Central memory CD8-positive, alpha-beta T cell (primary cell): ENCODE measurements around the gene NEB.
"Not testable (repeated sequence)": the region's sequence is repeated elsewhere in the genome, so short reads cannot be mapped to it uniquely, and the experiment has no call there.

Experiments
- ATAC-seq: fragments of 150-1000 bp; cut with Tn5 transposase; replicated peaks from 2 replicates; pipeline ENCODE4 v1.10.0; 2022; ENCODE audit warnings: mild to moderate bottlenecking, moderate FRiP score, moderate number of reproducible peaks; ENCODE audit not compliant: poor library complexity, severe bottlenecking; ENCODE audit errors: extremely low read depth
- DNase-seq, 2 donors: peaks; one replicate each; pipeline ENCODE4 v3.0.0; 2021; ENCODE audit warnings: low spot score in 2 of 2
- H3K27ac Mint-ChIP-seq: one replicate; pipeline ENCODE4 v1.8.0; 2022; ENCODE audit warnings: low read depth, mild to moderate bottlenecking, moderate library complexity, mixed read lengths
- H3K27me3 Mint-ChIP-seq: one replicate; pipeline ENCODE4 v1.8.0; 2022; ENCODE audit warnings: mixed read lengths
- H3K36me3 Mint-ChIP-seq: one replicate; pipeline ENCODE4 v1.8.0; 2022; ENCODE audit warnings: mild to moderate bottlenecking, moderate library complexity, mixed read lengths; ENCODE audit not compliant: insufficient read depth
- H3K4me1 Mint-ChIP-seq: one replicate; pipeline ENCODE4 v1.8.0; 2022; ENCODE audit warnings: mixed read lengths
- H3K4me3 Mint-ChIP-seq: one replicate; pipeline ENCODE4 v1.8.0; 2022; ENCODE audit warnings: mild to moderate bottlenecking, moderate library complexity, mixed read lengths
- H3K9me3 Mint-ChIP-seq: one replicate; pipeline ENCODE4 v1.8.0; 2022; ENCODE audit warnings: mixed read lengths

NEB gene

DNA sequence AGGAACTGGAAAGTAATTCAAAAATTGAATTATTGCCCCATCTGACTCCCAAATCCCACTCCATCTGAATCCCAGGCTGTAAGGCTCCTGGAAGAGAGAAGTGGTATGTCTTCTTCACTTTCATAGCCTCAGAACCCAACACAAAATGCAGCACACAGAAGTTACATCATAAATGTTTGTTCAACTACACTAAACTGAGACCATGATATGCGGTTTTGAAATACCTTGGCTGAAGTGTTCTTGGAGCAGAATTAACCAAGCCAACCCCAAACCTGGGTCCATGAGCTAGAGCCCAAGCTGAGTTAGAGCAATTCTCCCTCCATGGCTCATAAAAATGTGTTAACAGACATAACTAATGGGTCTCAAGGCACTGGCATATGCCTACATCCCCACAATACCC lies 23.3 kb downstream of the NEB start:
- Mint-ChIP-seq H3K27me3 (peaks cover 7% of the 10 kb centered on the region), H3K27ac (no peak overlapping the region), H3K9me3 (no peaks in the 10 kb centered on the region), H3K4me1 (no peaks in the 10 kb centered on the region), H3K36me3 (no peaks in the 10 kb centered on the region), H3K4me3 (no peak overlapping the region)
- DNase-seq (no peak), ATAC-seq (no peak)

DNA sequence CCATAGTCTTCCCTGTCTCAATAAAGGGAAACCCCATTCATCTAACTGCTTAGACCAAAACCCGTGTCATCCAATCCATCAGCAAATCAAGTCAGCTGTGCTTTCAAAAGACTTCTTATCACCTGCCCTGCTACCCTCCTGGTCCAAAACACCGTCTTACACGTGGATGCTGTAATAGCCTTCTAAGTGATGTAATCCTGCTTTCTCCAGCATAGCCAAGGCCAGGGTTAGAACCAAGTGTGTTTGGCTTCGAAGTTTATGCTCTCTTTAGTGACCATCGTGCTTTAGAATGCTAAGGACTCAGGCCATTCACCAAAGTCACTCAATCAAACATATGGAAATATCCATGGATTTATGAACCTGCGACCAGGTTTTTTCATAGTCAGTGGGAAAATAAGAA lies 25.5 kb downstream of the NEB start:
- Mint-ChIP-seq H3K27ac (no peak overlapping the region), H3K4me3 (no peak overlapping the region), H3K27me3 (peaks cover 12% of the 10 kb centered on the region), H3K36me3 (no peaks in the 10 kb centered on the region), H3K9me3 (no peaks in the 10 kb centered on the region), H3K4me1 (no peaks in the 10 kb centered on the region)
- DNase-seq (no peak), ATAC-seq (no peak)

DNA sequence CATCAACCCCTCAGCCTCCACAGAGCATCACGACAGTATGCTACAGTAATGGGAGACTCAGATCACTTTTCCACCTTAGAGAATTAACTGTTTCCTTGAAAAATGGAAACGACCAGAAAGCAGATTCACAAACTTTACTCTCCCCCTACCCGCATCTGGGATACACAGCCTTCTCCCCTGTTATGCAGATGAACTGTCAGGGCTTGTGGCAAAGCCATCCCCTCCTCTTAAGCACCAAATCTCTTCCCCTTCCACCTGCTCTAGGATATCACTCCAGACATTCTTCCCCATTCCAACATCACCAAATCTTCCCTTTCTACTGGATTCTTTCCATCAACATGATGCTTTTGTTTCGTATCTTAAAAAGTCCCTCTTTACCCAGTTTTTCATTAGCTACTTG lies 26.4 kb downstream of the NEB start:
- DNase-seq (no peak), ATAC-seq (no peak)
- Mint-ChIP-seq H3K9me3 (no peaks in the 10 kb centered on the region), H3K27ac (no peak overlapping the region), H3K36me3 (no peaks in the 10 kb centered on the region), H3K4me1 (no peaks in the 10 kb centered on the region), H3K4me3 (no peak overlapping the region), H3K27me3 (peaks cover 12% of the 10 kb centered on the region)

GRCh38 chr2:151704480-151704961 lies 29.8 kb downstream of the NEB start:
- H3K9me3 Mint-ChIP-seq, H3K4me1 Mint-ChIP-seq, H3K27ac Mint-ChIP-seq, DNase-seq, ATAC-seq, H3K36me3 Mint-ChIP-seq, H3K4me3 Mint-ChIP-seq: not testable (repeated sequence)
- H3K27me3 Mint-ChIP-seq = peaks cover 12% of the 10 kb centered on the region

GRCh38 chr2:151698134-151698533 lies 36.1 kb downstream of the NEB start:
- ATAC-seq, H3K36me3 Mint-ChIP-seq, H3K27me3 Mint-ChIP-seq, H3K27ac Mint-ChIP-seq, DNase-seq, H3K4me1 Mint-ChIP-seq, H3K9me3 Mint-ChIP-seq, H3K4me3 Mint-ChIP-seq: not testable (repeated sequence)

- no peak for DNase-seq
- Mint-ChIP-seq H3K9me3 (no peaks in the 10 kb centered on the region), H3K36me3 (peaks cover 2% of the 10 kb centered on the region), H3K27ac (no peak overlapping the region), H3K4me3 (no peak overlapping the region), H3K4me1 (no peaks in the 10 kb centered on the region), H3K27me3 (no peaks in the 10 kb centered on the region)
- no peak for ATAC-seq
Observed at GRCh38 chr2:151695778-151696177, 38.5 kb downstream of the NEB start.

DNA sequence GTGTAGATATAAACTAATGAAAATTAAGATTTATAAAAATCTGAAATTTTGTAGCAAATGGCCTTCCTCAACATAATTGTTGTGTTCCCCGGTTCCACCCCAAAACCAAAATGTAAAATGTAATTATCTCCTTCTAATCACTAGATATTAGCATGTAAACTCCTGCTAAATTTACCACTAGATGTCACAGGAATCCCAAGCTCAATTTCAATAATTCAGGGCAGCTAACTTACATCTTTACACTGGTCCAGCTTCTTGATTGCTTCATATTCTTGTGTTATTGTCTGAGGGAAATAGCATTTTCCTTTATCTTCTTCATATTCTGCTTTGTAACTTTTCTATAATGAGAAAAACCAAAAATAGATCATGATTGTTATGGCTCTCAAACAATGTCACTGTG lies 42.6 kb downstream of the NEB start:
- no peaks in the 10 kb centered on the region for H3K9me3 Mint-ChIP-seq

DNA sequence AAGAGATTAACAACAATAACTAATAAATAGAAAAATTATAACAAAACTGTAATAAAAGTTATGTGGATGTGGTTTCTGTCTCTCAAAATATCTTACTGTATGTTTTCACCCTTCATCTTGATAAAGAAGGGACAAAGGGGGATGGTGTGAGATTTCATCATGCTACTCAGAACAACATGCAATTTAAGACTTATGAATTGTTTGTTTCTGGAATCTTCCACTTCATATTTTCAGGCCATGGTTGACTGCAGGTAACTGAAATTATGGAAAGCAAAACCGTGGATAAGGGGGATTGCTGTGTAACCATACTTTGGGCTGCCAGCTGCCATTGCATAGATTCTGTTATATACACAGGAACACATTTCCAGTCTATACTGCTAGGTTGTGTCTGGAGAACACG lies 45.6 kb downstream of the NEB start:
- Mint-ChIP-seq H3K9me3 (no peaks in the 10 kb centered on the region), H3K27ac (no peak overlapping the region), H3K4me1 (no peaks in the 10 kb centered on the region), H3K27me3 (no peaks in the 10 kb centered on the region), H3K4me3 (no peak overlapping the region), H3K36me3 (peaks cover 2% of the 10 kb centered on the region)
- ATAC-seq = no peak
- no peak for DNase-seq

More for the DNA sequence above, 42.6 kb downstream of the NEB start:
- no peak for DNase-seq
- no peaks in the 10 kb centered on the region for H3K27me3 Mint-ChIP-seq
- no peak overlapping the region for H3K4me3 Mint-ChIP-seq
- no peak overlapping the region for H3K27ac Mint-ChIP-seq
- H3K4me1 Mint-ChIP-seq = no peaks in the 10 kb centered on the region
- no peak for ATAC-seq
- peaks cover 2% of the 10 kb centered on the region for H3K36me3 Mint-ChIP-seq

DNA sequence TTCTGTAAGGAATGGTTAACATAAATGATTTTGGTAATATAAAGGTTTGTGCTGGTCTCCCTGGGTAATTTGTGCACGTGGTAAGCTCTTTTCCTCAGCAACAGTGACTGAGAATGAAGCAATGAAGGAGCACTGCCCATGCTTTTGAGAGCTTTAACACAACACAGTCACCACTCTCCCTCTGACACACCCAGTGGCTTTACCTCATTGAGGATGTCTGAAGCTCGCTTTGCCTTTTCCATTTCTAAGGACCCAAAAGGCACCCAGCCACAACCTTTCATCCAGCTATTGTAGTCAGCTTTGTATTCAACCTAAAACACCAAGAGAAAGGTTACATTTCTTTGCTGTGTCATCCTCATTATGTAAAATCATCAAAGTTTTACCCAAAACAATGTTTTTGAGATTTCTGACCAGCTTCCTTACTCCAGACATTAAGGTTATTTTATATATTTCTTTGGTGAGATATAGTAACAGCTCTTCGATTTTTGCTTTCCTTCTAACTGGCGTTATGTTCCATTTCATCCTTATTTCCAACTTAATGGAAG lies 51.7 kb downstream of the NEB start:
- no peaks in the 10 kb centered on the region for H3K27me3 Mint-ChIP-seq
- no peak overlapping the region for H3K4me3 Mint-ChIP-seq
- DNase-seq = no peak
- no peak for ATAC-seq
- H3K4me1 Mint-ChIP-seq = no peaks in the 10 kb centered on the region
- no peaks in the 10 kb centered on the region for H3K36me3 Mint-ChIP-seq
- no peak overlapping the region for H3K27ac Mint-ChIP-seq
- H3K9me3 Mint-ChIP-seq = no peaks in the 10 kb centered on the region

GRCh38 chr2:151681051-151681450 lies 53.2 kb downstream of the NEB start:
- no peaks in the 10 kb centered on the region for H3K4me1 Mint-ChIP-seq
- H3K36me3 Mint-ChIP-seq = no peaks in the 10 kb centered on the region
- no peaks in the 10 kb centered on the region for H3K9me3 Mint-ChIP-seq
- DNase-seq = no peak
- H3K27me3 Mint-ChIP-seq = no peaks in the 10 kb centered on the region
- no peak overlapping the region for H3K4me3 Mint-ChIP-seq
- H3K27ac Mint-ChIP-seq = no peak overlapping the region
- no peak for ATAC-seq

GRCh38 chr2:151679994-151680393 lies 54.3 kb downstream of the NEB start:
- H3K4me3 Mint-ChIP-seq = no peak overlapping the region
- no peaks in the 10 kb centered on the region for H3K36me3 Mint-ChIP-seq
- H3K9me3 Mint-ChIP-seq = no peaks in the 10 kb centered on the region
- H3K4me1 Mint-ChIP-seq = no peaks in the 10 kb centered on the region
- ATAC-seq = no peak
- H3K27me3 Mint-ChIP-seq = no peaks in the 10 kb centered on the region
- DNase-seq = no peak
- no peak overlapping the region for H3K27ac Mint-ChIP-seq

DNA sequence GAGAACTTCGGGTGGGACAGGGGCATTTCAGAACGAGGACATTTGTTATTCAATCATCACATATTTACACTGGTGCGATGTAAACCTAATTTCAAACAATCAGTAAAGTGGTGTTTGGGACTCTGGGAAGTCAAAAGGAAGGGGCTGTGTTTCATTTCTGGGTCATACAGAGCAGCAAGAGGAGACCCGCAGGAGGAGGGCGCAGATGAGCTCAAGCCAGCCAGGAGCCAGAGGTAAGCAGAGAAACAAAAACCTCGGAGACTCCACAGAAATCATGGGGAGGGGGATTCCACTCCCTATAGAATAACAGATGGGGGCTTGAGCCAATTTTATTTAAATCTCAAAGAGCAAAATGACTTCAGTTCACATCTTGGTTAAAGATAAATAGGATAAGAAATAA lies 55.4 kb downstream of the NEB start:
- Mint-ChIP-seq H3K27ac (no peak overlapping the region), H3K27me3 (no peaks in the 10 kb centered on the region), H3K36me3 (no peaks in the 10 kb centered on the region), H3K4me3 (no peak overlapping the region), H3K9me3 (no peaks in the 10 kb centered on the region), H3K4me1 (no peaks in the 10 kb centered on the region)
- ATAC-seq = no peak
- DNase-seq = no peak

DNA sequence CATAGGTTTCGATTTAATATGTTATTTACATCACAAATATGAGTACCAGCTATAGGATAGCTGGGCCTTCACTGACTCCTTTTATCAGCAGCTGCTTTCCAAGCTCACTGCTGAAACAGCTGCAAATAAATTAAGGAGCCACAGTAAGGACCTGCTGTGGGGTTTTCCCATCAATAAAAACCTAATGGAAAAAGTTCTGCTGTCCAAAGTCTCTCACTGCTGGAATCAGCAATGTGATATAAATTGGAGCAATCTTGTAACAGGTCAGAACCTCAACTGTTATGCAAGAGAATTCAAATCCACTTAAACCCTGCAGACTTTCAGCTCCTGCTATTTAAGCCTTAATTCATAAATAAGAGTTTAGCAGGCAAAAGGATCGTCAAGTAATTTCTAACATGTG lies 61.3 kb downstream of the NEB start:
- no peak for DNase-seq
- Mint-ChIP-seq H3K9me3 (no peaks in the 10 kb centered on the region), H3K27me3 (no peaks in the 10 kb centered on the region), H3K4me1 (peaks cover 24% of the 10 kb centered on the region), H3K27ac (no peak overlapping the region), H3K4me3 (no peak overlapping the region), H3K36me3 (no peaks in the 10 kb centered on the region)
- no peak for ATAC-seq

DNA sequence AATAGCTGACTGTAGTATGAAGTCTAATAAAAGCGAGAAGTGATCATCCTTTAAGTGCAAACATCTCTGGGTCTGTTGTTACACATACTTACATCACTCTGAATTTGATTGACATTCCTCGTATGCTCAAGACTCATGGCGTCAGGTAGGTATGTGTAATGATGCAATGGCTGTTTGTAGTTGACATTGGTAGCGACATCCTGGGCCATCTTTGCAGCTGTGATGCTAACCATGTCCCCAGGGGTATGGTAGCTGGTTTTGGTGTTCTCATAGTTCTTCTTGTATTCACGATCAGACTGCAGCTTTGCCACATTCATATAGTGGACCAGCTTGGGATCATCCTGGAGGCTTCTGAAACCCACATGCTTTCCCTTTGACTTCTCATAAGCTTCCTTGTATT lies 62.0 kb downstream of the NEB start:
- DNase-seq (no peak), ATAC-seq (no peak)
- peaks cover 24% of the 10 kb centered on the region for H3K4me1 Mint-ChIP-seq
- H3K4me3 Mint-ChIP-seq = no peak overlapping the region
- H3K9me3 Mint-ChIP-seq = no peaks in the 10 kb centered on the region
- no peaks in the 10 kb centered on the region for H3K27me3 Mint-ChIP-seq
- H3K36me3 Mint-ChIP-seq = no peaks in the 10 kb centered on the region
- H3K27ac Mint-ChIP-seq = no peak overlapping the region
